CD4-positive, alpha-beta T cell treated with Interleukin-4 for 1 hour (primary cell): Measurements from ENCODE around the gene RBM19.
"Not testable (repeated sequence)": the region's sequence is repeated elsewhere in the genome, so short reads cannot be mapped to it uniquely, and the experiment has no call there.

Source experiments
- DNase-seq, 2 donors: peaks; one replicate each; pipeline ENCODE4 v3.0.0-alpha.2; 2020 to 2022

Gene RBM19, protein sequence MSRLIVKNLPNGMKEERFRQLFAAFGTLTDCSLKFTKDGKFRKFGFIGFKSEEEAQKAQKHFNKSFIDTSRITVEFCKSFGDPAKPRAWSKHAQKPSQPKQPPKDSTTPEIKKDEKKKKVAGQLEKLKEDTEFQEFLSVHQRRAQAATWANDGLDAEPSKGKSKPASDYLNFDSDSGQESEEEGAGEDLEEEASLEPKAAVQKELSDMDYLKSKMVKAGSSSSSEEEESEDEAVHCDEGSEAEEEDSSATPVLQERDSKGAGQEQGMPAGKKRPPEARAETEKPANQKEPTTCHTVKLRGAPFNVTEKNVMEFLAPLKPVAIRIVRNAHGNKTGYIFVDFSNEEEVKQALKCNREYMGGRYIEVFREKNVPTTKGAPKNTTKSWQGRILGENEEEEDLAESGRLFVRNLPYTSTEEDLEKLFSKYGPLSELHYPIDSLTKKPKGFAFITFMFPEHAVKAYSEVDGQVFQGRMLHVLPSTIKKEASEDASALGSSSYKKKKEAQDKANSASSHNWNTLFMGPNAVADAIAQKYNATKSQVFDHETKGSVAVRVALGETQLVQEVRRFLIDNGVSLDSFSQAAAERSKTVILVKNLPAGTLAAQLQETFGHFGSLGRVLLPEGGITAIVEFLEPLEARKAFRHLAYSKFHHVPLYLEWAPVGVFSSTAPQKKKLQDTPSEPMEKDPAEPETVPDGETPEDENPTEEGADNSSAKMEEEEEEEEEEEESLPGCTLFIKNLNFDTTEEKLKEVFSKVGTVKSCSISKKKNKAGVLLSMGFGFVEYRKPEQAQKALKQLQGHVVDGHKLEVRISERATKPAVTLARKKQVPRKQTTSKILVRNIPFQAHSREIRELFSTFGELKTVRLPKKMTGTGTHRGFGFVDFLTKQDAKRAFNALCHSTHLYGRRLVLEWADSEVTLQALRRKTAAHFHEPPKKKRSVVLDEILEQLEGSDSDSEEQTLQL

DNA sequence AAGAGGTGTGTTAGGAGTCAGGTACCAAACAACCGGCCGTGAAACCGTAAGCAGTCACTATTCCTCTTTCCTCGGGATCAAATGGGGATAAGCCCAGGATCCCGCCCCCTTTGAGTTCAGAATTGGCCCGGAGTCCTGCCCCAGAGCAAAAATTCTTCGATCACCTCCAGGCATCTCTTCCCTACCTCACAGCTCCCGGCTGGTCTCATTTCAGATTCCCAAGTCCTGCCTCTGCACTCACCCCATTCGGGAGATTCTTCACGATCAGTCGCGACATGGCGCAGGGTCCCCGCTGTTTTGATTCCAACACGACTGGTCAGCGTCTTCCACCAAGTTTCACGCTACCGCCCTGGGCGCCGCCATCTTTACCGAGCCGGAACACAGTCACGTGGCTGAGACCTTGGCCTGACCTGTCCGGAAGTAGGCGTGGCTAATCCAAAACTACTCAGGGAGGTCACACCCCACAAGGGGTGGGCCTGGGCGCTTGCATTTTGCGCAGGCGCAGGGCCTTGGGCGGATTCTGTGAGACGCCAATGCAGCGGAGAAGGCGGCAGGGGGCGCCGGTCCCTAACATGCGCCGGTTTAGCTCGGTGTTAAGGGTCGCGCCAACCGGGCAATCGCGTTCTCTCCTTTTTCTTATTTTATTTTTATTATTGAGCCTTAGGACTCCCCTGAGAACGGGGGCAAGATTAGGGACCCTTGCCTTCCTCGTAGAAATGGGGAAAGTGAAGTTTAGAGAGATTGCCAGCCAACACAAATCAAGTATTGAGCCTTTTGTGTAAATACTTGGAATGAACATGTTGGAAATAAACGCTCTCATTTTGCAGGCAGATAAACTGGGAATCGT is at the start of gene RBM19:
Gene RBM19, minus strand, starts transcription at position 375 of the 847 bp plus-strand sequence. Its CDS starts 98 bp downstream, at position 277.
- peak; percentile 98 for DNase-seq

DNA sequence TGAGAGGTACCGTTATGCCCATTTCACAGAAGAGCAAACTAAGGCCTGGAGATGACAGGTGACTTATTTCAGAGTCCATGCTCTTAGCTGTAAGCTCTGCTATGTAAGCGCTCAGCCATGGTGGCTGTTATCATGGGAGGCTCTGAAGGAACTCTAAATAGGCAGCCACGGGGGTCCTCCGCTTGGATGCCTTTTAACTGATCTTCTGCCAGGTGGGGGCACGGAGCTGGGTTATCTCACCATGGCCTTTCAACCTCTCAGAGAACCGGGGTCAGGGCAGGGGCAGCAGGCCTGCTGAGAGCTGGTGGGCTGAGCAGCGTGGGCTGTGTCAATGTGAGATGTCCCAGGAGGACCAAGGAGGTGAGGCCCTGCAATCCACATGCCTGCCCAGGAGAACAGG is 49.7 kb upstream of the RBM19 start:
- no peak for DNase-seq

DNA sequence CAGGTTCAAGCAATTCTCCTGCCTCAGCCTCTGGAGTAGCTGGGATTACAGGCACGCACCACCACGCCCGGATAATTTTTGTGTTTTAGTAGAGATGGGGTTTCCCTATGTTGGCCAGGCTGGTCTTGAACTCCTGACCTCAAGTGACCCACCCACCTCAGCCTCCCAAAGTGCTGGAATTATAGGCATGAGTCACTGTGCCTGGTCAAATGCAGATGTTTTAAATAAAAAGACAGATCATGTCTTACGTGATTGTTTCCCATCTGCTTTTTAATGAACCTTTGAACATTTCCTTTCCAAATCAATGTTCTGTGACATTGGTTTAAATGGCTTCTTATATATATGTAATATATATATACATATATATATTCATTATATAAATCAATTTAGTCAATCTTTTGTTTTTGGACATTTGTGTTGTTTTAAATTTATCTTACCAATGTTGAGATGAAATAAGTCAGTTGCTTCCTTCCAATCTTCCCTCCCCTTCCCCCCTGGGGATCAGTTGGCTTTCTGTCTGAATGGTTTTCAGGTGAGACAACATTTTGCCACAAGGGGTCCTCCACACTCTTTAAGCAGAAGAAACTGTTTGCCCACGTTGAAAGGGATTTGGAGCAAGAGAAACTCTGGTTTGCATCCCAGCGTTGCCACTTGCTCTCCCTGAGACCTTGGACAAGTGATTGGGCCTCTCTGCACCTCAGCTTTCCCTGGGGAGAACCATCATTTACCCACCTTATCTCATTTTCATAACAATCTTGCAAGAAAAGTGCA is 47.6 kb upstream of the RBM19 start:
- DNase-seq: no peak

DNA sequence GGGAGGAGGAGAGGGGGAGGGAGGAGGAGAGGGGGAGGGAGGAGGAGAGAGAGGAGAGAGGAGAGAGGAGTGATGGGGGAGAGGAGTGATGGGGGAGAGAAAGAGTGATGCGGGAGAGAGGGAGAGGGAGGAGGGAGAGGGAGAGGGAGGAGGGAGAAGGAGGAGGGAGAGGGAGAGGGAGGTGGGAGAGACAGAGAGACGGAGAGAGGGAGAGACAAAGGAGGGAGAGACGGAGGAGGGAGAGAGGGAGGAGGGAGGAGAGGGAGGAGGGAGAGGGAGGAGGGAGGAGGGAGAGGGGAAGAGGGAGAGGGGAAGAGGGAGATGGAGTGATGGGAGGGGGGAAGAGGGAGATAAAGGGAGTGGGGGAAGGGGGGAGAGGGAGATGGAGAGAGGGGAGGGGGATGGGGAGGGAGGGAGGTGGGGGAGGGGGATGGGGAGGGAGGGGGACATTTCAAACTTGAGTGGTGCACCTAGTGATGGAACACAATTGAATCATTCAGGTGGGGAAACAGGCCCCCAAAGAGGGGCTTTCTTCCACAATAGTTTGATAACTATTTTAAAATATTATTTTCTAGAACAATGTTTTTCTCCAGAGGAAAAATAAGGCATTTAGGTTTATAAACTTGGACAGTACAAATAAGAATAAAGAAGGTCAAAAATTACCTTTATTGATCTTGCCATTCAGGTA is 46.8 kb upstream of the RBM19 start:
- DNase-seq: no peak

DNA sequence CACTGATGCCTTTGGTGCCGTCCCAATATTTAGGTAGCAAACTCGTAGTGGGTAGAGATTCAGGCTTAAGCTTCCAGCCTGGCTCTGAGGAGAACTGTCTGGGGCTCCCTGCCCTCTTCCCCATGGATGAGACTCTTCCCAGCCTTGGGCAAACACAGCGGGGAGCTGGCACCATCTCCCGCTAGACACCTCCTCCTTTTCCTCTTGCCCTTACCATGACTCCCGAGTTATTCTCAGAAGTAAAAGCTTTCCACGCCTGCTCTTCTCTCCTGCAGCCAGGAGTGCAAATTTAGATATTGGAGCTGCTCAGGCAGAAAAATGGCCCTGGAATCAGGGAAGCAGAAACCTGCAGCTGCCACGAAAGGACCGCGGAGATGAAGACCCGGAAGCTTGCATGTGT is 45.6 kb upstream of the RBM19 start:
- DNase-seq: no peak

DNA sequence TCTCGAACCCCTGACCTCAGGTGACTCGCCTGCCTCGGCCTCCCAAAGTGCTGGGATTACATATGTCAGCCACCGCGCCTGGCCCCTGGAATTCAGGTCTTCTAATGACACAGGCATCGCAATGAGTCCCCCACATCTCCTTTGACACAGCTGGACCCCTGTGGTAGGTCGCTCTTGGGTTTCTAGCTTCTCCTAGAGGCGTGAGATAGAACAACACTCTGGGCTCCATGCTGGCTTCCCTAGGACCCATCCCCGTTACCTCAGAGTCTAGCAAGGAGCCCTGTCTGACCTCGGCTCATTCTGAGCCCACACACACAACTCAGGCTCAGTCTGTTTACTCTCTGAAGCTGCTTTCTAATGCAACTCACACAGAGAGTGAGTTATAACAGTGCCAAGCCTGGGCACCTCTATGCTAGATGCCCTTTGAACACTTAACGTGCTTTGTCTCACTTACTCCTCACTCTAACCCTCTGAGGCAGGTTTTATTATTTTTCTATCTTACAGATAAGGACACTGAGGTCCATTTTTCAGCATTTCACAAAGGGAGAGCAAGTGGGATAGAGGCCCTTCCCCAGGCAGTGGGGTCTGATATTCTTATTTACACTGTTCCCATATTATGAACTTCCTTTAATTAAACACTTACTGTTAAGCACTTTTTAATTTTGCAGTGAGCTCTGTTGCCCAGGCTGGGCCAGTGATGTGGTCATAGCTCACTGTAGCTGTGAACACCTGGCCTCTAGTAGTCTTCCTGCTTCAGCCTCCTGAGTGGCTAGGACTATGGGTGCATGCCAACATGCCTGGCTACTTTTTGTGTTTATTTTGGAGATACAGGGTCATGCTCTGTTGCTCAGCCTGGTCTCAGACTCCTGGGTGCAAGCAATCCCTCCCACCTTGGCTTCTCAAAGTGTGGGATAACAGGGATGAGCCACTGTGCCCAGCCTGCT is 40.6 kb upstream of the RBM19 start:
- DNase-seq: no peak

DNA sequence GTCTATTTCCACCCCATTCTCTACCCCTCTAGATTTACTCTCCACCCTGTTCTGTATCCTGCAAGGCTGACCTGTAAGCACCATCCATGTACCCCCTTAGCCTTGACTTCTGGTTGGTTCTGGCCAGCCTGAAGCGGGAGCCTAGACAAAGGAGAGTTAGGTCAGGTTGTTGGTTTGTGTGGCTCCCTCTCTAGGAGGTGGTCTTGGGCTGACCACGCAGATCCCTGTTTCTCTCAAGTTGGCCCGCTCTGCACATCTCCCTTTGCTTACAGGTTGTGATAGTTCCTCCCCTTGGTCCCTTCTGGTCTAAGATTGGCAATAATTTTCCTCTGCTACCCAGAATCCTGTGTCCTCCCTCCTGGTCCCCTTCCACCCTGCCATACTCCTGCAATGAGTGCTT is 38.3 kb upstream of the RBM19 start:
- DNase-seq: no peak

DNA sequence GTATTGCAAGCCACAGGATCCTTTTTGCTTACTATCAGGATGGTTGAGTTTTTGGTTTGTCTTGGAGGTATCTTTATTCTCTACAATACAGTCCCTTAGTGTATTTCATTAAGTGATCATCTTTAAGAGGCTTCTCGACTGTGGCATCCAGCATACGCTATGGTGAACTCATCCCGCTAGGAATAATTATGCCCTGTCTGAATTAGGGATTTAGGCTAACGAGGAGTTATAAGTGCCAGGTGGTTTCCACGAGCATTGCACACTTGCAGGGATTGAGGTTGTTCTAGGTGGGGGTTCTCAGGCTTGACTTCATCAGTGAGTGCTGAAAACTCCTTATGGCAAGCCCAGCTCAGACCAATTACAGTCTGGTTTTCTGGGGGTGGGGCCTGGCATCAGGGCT is 37.2 kb upstream of the RBM19 start:
- DNase-seq: no peak

DNA sequence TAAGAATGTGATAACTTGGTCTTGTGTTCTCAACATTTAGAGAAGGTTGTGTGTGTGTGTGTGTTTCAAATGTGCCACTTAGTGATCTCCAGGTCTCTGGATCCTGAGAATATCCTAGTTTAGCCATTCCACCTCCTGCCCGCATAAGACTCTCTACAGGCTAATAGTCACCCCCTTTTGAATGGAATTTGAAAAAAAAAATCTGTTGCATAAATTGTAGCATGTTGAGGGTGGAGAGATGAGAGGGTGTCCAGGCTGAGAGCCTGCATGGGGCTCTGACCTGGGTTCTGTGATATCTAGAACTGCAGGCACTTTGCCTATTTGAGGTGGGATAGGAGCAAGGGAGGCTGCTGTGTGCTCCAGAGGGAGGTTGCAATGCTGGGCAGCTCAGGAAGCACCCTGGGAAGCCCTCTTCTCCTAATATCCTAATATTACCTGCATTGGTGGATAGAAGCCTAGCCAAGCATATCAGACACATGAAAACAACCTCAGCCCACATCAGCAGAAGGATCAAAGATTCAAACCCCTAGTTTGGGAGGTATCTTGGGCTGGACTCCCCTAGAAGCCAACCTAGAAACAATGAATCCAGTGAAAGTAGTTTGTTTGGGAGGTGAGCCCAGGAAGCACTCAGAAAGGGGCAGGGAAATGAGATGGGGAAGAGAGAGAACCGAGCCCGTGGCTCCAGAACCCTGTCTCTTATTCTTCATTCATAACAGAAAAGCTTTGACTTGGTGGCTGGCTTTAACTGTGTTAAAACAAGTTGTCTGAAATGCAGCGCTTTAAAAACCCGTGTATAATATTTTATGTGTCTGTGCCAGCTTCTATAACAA is 35.6 kb upstream of the RBM19 start:
- DNase-seq: no peak

DNA sequence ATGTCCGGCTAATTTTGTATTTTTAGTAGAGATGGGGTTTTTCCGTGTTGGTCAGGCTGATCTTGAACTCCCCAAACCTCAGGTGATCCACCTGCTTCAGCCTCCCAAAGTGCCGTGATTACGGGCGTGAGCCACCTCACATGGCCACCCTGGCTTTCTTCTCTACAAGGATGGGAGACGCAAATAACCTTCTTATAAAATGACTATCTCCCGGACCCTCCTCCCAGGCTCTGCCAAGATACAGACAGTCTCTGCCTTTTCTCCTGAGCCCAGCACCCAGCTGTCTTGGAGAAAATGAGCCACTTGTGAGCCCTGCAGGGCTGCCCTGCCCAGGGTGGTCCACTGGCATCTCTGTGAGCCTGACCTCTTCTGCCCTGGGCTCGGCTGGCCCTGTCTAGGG is 34.7 kb upstream of the RBM19 start:
- DNase-seq: no peak

DNA sequence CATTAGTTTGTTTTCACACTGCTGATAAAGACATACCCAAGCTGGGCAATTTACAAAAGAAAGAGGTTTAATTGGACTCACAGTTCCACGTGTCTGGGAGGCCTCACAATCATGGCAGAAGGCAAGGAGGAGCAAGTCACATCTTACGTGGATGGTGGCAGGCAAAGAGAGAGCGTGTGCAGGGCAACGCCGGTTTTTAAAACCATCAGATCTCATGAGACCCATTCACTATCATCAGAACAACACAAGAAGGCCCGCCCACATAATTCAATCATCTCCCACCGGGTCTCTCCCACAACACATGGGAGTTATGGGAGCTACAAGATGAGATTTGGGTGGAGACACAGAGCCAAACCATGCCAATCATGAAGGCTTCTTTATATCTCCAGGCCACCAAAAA is 34.1 kb upstream of the RBM19 start:
- DNase-seq: not testable (repeated sequence)

DNA sequence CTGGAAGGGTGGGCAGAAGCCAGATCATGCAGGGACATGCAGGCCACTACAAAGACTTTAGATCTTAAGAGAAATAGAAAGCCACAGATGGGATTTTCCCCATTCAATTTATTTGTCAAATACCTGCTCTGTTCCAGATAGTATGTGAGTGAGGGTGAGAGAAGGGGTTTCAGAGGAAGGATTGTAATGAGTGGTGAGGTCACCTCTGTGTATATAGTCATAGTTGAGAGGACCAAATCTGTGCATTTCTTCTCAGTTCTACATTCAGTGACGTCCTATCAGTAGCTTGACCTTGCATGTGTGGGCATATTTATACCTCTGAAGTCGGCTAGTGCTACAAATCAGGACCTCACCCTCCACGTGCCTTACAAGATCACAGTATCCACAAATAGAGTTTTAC is 31.2 kb upstream of the RBM19 start:
- no peak for DNase-seq

DNA sequence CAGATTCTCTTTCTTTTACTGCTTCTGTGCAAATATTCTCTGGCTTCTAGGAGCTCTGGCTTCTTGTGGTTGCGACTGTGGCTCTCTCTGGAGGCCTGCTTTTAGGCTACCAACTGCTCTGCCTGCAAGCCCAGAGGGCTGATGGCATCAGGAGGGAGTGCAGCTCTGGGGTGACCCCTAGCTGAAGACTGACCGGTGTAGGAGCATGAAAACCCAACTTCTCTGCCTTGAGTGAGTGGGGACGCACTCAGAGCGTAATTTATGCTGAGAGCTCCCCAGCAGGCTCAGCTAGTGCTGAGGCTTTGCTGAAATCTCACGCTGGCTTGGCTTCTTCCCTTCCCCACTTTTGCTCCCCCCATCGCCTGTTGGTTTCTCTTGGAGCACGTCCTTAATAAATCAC is 29.9 kb upstream of the RBM19 start:
- no peak for DNase-seq

DNA sequence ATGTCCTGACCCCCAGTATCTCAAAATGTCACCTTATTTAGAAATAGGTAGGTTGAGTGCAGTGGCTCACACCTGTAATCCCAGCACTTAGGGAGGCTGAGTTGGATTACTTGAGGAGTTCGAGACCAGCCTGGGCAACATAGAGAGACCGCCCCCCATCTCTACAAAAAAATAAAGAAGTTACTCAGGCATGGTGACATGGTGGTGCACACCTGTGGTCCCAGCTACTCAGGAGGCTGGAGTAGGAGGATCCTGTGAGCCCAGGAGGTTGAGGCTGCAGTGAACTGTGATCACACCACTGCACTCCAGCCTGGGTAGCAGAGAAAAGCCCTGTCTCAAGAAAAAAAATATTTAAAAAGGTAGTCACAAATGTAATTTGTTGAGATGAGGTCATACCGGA is 27.9 kb upstream of the RBM19 start:
- DNase-seq: no peak

DNA sequence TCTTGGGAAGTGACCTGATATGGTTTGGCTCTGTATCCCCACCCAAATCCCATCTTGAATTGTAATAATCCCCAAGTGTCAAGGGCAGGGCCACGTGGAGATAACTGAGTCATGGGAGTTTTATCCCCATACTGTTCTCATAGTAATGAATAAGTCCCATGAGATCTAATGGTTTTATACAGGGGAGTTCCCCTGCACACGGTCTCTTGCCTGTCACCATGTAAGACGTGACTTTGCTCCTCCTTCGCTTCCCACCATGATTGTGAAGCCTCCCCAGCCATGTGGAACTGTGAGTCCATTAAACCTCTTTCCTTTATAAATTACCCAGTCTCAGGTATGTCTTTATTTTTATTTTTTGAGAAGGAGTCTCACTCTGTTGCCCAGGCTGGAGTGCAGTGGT is 26.6 kb upstream of the RBM19 start:
- not testable (repeated sequence) for DNase-seq

DNA sequence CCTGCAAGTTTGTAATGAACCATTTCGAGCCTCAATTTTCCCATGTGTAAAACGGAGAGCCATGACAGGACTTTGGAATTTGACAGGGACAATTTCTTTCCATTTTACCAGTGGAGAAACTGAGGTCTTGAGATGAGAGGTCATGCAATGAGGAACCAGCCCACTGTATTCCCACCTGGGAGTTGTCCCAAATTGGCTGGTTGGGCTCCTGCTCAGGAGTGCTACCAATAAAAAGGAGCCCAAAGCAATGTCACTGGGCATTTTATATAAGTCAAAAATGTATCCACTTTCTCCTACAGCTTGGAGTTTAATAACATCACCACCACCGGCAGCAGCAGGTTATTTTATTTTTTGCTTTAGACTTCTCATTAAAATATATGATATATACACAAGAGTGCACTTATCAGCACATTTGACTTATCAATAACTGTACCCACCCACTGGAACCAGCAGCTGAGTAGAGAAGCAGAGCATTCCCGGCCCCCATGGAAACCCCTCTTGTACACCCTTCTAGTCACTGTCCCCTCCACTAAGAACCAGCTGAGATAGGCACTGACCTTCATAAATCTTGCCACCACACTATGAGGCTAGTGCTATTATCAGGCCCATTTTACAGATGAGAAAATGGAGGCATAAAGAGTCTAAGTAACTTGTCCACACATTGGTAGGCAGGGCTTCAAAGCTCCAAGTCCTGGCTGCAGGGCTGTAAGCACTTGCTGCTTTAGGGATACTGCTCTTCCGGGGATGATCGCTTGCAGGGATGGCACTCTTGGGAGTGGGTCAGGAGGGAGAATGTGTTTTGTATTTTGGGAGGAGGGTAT is 25.3 kb upstream of the RBM19 start:
- no peak for DNase-seq

DNA sequence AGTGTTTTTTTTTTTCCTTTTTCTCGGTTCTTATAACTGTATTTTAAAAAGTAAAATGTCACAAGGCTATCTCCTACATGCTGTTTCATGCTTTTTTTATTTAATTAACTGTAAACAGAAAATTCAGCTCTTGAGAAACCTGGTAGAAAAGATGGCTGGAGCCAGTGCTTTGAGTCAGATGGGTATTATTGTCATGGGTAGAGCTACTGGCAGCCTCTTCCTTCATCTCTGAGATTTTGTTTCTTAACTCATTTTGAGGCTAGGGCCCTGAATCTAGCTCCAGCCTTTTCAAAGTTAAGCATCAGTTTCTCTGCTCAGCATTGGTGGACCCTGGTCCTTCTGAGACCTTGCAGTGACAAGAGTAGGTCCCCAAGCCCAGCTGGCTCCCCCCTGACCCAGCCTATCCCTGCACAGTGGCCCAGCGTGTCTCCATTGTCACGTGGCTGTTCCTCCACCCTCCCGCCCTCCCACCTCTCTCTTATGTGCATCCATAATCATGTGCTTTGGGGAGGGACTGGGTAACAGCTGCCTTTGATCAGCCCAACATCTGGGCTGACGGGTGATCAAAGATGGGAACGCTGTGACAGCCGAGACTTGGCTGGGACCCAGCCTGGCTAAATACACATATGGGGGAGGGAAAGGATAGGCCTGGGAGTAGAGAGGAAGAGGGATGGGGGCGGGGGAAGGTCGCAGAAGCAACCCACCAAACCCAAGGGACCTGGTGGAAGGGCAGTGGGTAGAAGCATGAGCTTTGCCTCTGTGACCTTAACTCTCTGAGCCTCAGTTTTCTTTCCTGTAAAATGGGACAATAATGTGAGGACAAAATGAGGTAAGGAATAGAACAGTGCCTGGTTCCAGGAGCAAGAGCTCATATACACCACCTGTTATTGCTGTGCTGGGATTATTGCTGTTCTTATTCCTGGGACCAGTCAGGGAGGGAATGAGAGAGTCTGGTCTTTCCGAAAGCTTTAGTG is 24.4 kb upstream of the RBM19 start:
- no peak for DNase-seq
